8988T (cell line): Measurements from ENCODE around the gene GAK.

Experiments
- DNase-seq: peaks from one replicate; pipeline ENCODE4 v3.0.0; 2011

GAK gene

GRCh38 chr4:866068-866760 is 65.9 kb downstream of the GAK start:
- DNase-seq: no peak

- DNase-seq: no peak
Measured at GRCh38 chr4:865572-865971, 66.5 kb downstream of the GAK start.

GRCh38 chr4:865121-865465 is 67.0 kb downstream of the GAK start:
- no peak for DNase-seq

GRCh38 chr4:864456-865120 is 67.5 kb downstream of the GAK start:
- no peak for DNase-seq

GRCh38 chr4:860561-860960 is 71.6 kb downstream of the GAK start:
- DNase-seq: no peak

GRCh38 chr4:859496-859895 is 72.6 kb downstream of the GAK start:
- DNase-seq: no peak

GRCh38 chr4:858831-859451 is 73.2 kb downstream of the GAK start:
- peak; percentile 13 for DNase-seq

GRCh38 chr4:858041-858481 is 74.1 kb downstream of the GAK start:
- no peak for DNase-seq

- no peak for DNase-seq
Measured at GRCh38 chr4:857461-857860, 74.7 kb downstream of the GAK start.

- DNase-seq: no peak
Measured at GRCh38 chr4:856225-856901, 75.8 kb downstream of the GAK start.

- no peak for DNase-seq
Measured at GRCh38 chr4:855880-856224, 76.3 kb downstream of the GAK start.

- DNase-seq: no peak
Measured at GRCh38 chr4:854356-854755, 77.8 kb downstream of the GAK start.

GRCh38 chr4:853416-853781 is 78.7 kb downstream of the GAK start:
- DNase-seq: no peak

GRCh38 chr4:851701-852430 is 80.2 kb downstream of the GAK start:
- DNase-seq: no peak

- peak; percentile 18 for DNase-seq
Measured at GRCh38 chr4:850323-850945, 81.7 kb downstream of the GAK start.

- no peak for DNase-seq
Measured at GRCh38 chr4:849478-850175, 82.5 kb downstream of the GAK start.

GRCh38 chr4:848803-849477 is 83.2 kb downstream of the GAK start:
- no peak for DNase-seq

- DNase-seq: no peak
Measured at GRCh38 chr4:848307-848691, 83.8 kb downstream of the GAK start.

- DNase-seq: no peak
Measured at GRCh38 chr4:845836-846251, 86.3 kb downstream of the GAK start.

- no peak for DNase-seq
Measured at GRCh38 chr4:845233-845835, 86.8 kb downstream of the GAK start.

GRCh38 chr4:844752-845232 is 87.3 kb downstream of the GAK start:
- DNase-seq: no peak
